NCI-H510A treated with DMSO at 0.1 percent for 48 hours (cell line): ENCODE measurements around the gene HLA-B.

Experiments
- DNase-seq: peaks from one replicate; lab custom pipeline; 2025; lab: John Stamatoyannopoulos, UW

HLA-B gene

GRCh38 chr6:31305703-31306219 lies 51.2 kb downstream of the HLA-B start:
- DNase-seq, result no peak

- no peak for DNase-seq
These were observed 52.3 kb downstream of the HLA-B start for GRCh38 chr6:31304683-31305082.
